HG03103 (cell line): Measurements from ENCODE around the gene POLR2B.
"Not testable (repeated sequence)": the region's sequence is repeated elsewhere in the genome, so short reads cannot be mapped to it uniquely, and the experiment has no call there.

ENCODE experiments used
- ATAC-seq: cut with Tn5 transposase; IDR thresholded peaks from one replicate; pipeline ENCODE4 v1.9.1; 2021; ENCODE audit warnings: low read depth; ENCODE audit not compliant: unreplicated experiment

The POLR2B gene

DNA sequence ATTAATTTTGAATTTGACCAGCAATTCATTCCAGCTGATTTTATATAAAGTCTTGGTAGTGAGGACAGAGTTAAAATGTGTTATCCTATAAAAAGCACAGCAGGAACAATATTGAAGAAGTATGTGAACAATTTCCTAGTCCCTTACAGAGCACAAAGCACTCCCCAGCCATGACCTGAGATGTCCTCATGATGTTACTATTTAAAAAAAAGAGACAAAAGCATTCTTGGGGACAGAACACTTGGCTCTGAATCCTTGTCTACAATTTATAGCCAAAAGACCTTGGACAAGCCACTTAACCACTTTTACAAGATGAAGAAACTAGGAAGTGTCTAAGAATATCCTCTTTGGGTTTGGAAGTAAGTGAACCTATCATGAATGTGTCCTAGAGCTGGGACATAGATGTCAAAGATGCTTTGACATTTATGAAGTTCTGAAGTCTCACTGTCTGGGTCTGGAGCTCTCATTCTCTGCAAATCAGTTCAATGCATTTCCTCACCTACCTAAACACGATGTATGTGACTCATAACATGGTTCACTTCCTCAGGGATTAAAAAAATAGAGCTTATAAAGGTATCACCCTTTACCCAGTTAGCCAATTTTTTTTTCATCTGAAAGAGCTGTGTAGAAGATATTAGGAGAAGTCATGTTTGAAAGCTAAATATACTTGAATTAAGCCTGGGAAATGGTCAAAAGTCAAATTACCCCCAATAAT is 70.1 kb downstream of the POLR2B start:
- no peak for ATAC-seq

DNA sequence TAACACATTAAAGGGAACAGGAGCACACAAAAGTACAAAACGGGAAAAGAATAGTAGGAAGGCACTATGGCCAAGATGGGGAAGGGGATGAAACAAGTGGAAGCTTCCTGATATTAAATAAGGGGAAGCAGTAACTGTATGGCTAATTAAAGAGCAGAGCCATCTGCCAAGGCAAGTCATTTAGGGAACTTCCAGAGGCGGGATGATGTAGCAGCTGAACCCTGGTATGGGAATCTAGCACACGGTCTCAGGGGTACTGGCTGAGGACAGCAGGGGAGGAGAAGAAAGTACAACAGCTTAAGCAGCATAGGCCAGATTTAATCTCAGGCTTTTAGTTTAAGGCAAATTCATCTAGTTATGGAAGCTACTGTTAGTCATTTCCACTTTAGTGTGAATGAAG is 72.4 kb downstream of the POLR2B start:
- ATAC-seq: no peak

- ATAC-seq: no peak
Observed at GRCh38 chr4:57051524-57051923, 72.8 kb downstream of the POLR2B start.

DNA sequence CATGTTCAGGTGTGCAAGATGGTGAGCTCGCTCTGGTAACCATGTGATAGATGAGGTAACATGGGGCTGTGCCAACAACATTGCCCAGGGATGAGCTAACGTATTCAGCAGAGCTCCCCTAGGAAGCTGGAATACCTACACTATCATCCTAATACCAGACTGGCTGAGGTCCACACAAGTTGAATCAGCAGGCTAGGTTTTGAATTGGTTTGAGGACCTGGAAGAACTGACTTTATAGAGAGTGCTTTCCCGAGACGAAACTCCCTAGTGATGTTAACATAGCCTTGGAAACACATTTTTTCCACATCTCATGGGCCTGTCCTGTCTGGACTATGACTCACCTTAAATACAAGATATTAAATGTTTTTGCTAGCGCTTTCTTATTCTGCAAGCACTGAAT is 74.8 kb downstream of the POLR2B start:
- no peak for ATAC-seq

DNA sequence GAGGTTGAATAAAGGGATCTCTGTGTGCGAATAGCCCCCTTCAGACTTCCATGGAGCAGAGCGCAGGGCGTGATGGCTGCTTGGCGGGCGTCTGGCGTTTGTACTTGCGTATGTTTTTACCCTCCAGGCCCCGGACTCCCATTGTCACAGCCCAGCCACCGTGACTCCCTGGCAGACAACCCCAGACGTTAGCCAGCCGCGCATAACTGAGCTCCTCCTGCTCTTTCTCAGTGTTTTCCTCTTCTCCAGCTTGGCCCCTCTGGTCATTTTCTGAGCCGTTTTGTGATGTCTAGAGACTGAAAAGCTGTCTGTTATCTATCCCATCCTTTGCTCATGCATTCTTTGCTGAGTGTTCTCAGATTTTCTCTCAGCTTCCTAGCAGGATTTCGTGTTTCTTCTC is 77.2 kb downstream of the POLR2B start:
- no peak for ATAC-seq

GRCh38 chr4:57059890-57060716 is 81.4 kb downstream of the POLR2B start:
- ATAC-seq: no peak

- not testable (repeated sequence) for ATAC-seq
Observed at GRCh38 chr4:57060717-57061067, 82.0 kb downstream of the POLR2B start.

GRCh38 chr4:57061395-57061794 is 82.7 kb downstream of the POLR2B start:
- no peak for ATAC-seq

GRCh38 chr4:57063518-57063917 is 84.8 kb downstream of the POLR2B start:
- no peak for ATAC-seq

- no peak for ATAC-seq
Observed at GRCh38 chr4:57064120-57064519, 85.4 kb downstream of the POLR2B start.

DNA sequence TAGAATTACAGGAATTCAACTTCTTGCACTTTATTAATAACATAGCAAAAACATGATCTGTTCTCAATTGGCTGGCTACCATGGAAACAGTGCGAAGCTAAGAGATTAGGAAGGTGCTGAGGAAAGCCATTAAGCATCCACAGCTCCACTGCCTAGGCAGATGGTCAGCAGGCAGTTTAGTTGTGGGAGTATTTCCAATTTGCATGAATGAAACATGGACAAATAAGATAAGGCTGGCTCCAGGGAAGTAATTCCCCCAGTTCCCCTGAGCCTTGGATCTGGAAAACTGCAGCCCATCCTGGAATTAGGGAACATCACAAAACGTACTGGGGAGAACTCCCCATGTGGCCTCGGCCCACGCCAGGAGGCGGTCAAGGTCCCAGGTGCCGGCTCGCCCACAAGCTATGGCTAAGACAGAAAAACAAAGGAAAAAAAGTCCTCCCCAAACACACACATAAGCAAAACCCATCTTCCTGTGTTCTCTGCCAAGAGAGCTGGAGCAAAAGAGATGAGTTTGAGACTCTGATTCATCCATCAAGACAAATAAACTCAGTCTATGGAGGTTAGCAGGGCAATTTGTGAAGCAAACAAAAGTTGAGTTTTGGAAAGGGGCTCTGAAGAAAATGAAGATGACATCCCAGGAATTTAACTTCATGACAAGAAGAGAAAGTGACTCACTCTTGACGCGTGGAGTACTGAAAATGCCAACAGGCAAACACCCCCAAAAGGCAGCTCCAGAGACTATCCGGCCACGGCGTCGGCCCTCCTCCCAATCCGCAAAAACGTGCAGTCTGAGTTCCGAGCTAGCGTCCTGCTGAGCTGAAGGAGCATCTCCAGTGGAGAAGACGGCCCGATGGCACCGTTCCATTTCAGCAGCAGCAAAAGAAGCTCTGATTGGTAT is 86.4 kb downstream of the POLR2B start:
- no peak for ATAC-seq

- no peak for ATAC-seq
Observed at GRCh38 chr4:57065730-57066482, 87.2 kb downstream of the POLR2B start.

- ATAC-seq: no peak
Observed at GRCh38 chr4:57068237-57068981, 89.7 kb downstream of the POLR2B start.

DNA sequence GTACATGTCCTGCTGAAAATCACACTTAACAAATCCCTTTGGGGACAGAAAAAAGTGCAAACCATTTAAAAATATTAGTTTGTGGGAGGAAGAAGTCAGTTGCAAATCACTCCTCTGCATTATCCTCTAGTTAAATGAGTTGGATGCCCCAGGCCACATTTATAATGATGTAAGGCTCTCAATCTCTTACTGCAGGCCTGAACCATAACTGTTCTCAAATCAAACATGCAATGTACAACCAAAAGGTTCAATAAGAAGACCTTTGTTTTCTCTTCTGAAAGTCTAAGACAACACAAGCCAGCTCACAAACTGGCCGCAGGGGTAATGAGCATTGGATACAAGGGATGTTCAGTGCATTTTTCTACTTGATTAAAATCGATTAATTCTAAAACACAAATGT is 91.8 kb downstream of the POLR2B start:
- no peak for ATAC-seq

GRCh38 chr4:57071326-57071725 is 92.6 kb downstream of the POLR2B start:
- no peak for ATAC-seq

DNA sequence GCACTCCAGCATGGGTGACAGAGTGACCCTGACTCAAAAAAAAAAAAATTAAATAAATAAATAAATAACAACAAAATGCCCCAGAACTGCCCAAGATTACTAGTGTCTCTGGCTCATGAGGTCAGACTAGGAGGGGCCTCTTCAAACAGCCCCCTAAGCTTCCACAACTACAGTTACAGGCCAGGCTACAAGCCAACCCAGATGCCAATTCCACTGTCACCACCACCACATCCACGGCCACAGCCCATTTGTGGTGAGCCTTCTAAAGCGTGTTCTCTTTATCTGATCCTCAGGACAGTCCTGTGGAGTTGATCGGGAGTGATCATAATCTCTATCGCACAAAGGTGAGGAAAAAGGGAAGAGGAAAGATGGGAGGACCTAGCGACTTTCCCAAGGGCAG is 94.9 kb downstream of the POLR2B start:
- no peak for ATAC-seq

GRCh38 chr4:57074744-57075143 is 96.0 kb downstream of the POLR2B start:
- no peak for ATAC-seq

- ATAC-seq: no peak
Observed at GRCh38 chr4:57075367-57075766, 96.7 kb downstream of the POLR2B start.

GRCh38 chr4:57076646-57077045 is 98.0 kb downstream of the POLR2B start:
- no peak for ATAC-seq
